GM12891 (cell line): Measurements from ENCODE around the gene PARVG.

ENCODE experiments used
- POLR2A ChIP-seq: IDR thresholded peaks from 2 replicates; pipeline ENCODE4 v1.6.1; 2011; ENCODE audit warnings: low read depth, low read length, control low read depth
- POLR2AphosphoS5 ChIP-seq: IDR thresholded peaks from 2 replicates; pipeline ENCODE4 v1.6.1; 2011; ENCODE audit warnings: low read depth, low read length, control low read depth
- POU2F2 ChIP-seq: IDR thresholded peaks from 2 replicates; pipeline ENCODE4 v1.6.1; 2011; ENCODE audit warnings: low read depth, mild to moderate bottlenecking, control low read depth, low read length, moderate library complexity
- SPI1 ChIP-seq: IDR thresholded peaks from 2 replicates; pipeline ENCODE4 v1.6.1; 2011; ENCODE audit warnings: low read depth, low read length, control low read depth
- TAF1 ChIP-seq: IDR thresholded peaks from 2 replicates; pipeline ENCODE4 v1.6.1; 2011; ENCODE audit warnings: low read depth, low read length, control low read depth

GRCh38 chr22:44166498-44167276 lies 14.0 kb upstream of the PARVG start:
- TF ChIP-seq TAF1, result no peak
- no peak for TF ChIP-seq POLR2A
- no peak for TF ChIP-seq SPI1
- no peak for TF ChIP-seq POLR2AphosphoS5
- TF ChIP-seq POU2F2, result no peak
